Stimulated activated CD4-positive, alpha-beta T cell treated with anti-CD3 and anti-CD28 coated beads, Interleukin-1b, Interleukin-23, amount 100 ng/mL, for 48 hours (primary cell): ENCODE data around the gene HIF3A.
"Not testable (repeated sequence)": the region's sequence is repeated elsewhere in the genome, so short reads cannot be mapped to it uniquely, and the experiment has no call there.

ENCODE experiments used
- DNase-seq: peaks from one replicate; pipeline ENCODE4 v3.0.0-alpha.2; 2020

Gene HIF3A

GRCh38 chr19:46296722-46297461, at the start of gene HIF3A:
Gene HIF3A (plus strand): TSS chr19:46297042. CDS start chr19:46297077, 35 bp downstream.
- no peak for DNase-seq

DNA sequence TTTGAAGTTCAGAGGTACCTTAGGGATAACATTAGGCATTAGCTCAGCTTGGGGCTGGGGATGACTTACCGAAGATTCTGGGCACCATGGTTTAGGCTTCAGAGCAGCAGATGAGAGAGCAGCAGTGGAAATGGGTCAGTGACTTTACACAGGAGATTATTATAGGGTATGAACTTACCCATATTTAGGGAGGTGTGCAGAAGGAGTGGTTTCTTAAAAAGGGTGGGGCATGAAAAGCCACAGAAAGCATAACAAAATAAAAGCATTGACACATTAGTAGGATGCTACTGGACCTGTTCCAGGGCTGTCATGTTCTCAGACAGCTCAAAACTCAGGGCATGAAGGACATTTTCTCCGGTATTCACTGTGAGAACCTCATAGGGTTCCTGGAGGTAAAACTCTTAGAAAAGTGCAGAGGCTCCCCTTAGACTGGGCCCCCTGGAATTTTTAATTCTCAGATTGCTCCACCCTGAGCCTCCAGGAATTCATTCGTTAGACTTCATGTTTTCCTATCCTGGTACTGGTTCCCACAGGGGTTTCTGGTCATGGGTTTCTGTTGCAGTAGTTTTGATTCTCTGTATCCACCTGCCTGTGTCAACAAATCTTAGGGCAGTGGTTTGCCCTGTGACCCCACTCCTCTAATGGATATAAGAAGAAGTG, 46.6 kb upstream of the HIF3A start:
- DNase-seq = no peak

- no peak for DNase-seq
These were observed 45.4 kb upstream of the HIF3A start for GRCh38 chr19:46251416-46251815.

DNA sequence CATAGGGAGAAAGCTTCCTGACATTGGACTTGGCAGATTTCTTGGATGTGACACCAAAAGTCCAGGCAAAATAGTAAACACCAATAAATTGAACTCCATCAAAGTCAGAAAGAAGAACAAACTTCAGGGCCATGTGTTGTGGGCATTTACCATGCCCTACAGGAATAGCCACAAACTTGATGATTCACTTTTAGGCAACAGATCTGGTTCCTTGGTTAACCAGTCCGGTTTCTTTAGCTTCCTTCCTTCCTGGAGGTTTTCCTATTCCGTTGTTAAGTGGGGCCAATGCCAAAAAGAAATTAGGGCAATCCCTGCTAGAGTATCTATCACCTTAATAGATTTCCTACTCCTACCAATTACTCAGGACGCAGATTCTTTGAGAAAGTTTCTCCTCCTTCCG, 42.1 kb upstream of the HIF3A start:
- DNase-seq = no peak

- DNase-seq = no peak
These were observed 40.0 kb upstream of the HIF3A start for GRCh38 chr19:46256855-46257254.

- not testable (repeated sequence) for DNase-seq
These were observed 35.3 kb upstream of the HIF3A start for GRCh38 chr19:46261501-46261900.

GRCh38 chr19:46262684-46263296, 34.1 kb upstream of the HIF3A start:
- peak; percentile 65 for DNase-seq

GRCh38 chr19:46264801-46265200, 32.0 kb upstream of the HIF3A start:
- DNase-seq = not testable (repeated sequence)

- peak; percentile 68 for DNase-seq
These were observed 31.5 kb upstream of the HIF3A start for GRCh38 chr19:46265217-46265828.

GRCh38 chr19:46269101-46269500, 27.7 kb upstream of the HIF3A start:
- DNase-seq = no peak

- no peak for DNase-seq
These were observed 26.2 kb upstream of the HIF3A start for GRCh38 chr19:46270521-46271256.

- DNase-seq = peak; percentile 21
These were observed 25.2 kb upstream of the HIF3A start for GRCh38 chr19:46271481-46272197.

- DNase-seq = not testable (repeated sequence)
These were observed 22.9 kb upstream of the HIF3A start for GRCh38 chr19:46273931-46274330.

DNA sequence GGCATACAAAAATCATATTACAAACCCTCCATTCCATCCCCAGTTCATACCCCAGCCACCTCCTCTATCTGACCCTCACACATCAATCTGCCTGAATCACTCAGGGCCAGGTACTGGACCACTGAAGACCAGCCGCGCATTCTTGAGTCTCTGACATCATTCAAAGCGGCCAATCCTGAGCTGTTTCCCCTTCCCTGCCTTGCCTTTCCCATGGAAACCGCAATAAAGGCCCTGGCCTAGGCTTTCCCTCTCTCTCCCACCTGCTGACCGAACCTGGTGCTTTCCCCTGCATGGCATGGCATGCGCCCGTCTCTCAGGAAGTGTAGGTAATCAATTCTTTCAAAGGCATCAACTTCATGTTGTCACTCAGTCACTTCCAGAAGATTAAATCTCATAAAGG, 17.7 kb upstream of the HIF3A start:
- no peak for DNase-seq

DNA sequence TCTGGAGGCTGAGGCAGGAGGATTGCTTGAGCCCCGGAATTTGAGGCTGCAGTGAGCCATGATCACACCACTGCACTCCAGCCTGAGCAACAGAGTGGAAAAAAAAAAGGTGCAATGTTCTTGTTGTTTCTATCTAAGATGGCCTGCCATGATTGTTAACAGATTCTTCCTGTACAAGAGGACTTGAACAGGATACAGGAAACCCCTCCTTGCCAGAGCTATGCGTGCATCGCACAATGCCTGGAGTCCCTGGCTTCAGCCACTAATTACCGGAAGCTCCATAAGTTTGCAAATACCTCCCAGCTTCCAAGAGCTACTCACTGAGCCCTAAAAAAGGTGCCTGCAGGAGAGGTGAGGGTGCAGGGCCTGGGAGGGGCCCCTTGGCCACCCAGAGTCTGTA, 13.1 kb upstream of the HIF3A start:
- DNase-seq = no peak

DNA sequence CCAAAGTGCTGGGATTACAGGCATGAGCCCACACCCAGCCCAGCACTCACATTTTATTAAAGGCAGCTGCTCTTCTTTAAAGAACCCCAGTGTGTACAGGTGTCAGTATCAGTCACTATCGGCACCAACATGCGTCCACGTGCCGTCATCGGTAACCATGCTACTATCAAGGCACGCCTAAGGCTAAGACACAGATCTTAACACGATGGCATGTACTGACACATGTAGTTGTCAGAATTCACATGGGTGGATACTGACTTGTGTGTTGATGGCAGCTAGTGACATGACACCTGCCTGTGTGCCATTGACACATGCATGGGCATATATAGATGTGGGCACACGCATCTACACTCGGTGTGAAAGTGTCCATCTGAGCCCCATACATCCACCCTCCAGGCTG, 12.2 kb upstream of the HIF3A start:
- no peak for DNase-seq

- no peak for DNase-seq
These were observed 9.3 kb upstream of the HIF3A start for GRCh38 chr19:46287585-46287984.

DNA sequence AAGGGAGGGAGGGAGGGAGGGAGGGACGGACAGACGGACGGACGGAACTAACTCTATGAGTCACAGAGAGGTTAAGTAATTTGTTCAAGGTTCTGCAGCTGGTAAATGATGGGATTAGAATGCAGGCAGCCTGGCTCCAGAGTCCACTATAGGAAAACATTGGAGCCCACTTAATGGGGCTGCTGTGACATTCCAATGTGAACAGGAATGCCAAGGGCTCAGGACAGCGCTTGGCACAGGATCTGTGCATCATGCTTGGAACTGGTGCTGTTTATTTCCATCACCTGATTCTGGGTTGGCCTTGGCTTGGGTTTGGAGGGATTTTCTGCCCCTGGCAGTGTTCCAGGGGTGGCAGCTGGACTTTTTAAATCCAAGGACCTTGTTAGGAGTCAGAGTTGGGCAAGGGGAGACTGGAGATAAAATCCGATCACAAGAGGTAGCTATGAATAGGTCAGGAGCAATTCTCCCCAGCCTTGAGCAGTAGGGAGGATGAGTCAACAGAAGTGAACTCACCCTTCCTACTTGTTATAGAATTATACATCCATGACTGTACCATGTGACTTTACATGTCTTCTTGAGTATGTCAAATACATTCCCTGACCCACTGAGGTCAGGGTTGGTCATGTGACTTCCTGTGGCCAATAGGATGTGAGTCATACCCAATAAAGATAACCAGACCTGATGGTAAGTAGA, 7.8 kb upstream of the HIF3A start:
- no peak for DNase-seq

DNA sequence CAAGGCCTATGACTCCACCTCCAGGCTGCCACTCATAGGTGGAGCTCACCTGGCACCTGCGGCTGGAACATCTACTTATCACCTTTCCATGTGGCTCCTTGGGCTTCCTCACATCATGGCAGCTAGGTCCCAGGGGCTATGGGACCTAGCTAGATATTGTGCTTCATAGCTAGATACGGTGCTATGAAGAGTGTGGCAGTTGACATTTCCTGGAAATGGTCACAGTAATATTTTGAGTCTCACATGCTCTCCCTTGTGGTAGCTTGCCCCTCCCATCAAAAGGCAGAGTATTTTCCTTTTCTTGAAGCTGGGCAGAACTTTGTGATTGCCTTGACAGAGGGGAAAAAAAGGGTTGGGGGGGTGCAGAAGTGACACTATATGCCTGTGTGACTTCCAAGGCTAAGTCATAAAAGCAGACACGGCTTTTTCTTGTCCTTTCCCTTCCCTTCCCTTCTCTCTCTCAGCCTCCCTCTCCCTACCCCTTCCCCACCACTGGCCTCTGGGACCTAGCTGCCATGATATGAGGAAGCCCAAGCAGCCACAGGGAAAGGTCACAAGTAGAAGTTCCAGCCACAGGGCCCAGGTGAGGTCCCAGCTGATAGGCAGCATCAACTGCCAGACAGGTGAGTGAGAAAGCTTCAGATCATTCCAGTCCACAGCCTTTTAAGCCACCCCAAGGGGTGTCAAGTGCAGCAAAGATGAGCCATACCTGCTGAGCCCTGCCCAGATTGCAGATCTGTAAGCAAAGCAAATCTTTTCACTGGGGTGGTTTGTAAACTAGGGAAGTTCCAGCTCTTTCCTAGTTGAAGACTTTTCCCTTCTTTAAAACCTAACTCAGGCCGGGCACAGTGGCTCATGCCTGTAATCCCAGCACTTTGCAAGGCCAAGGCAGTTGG, 6.9 kb upstream of the HIF3A start:
- DNase-seq = no peak

DNA sequence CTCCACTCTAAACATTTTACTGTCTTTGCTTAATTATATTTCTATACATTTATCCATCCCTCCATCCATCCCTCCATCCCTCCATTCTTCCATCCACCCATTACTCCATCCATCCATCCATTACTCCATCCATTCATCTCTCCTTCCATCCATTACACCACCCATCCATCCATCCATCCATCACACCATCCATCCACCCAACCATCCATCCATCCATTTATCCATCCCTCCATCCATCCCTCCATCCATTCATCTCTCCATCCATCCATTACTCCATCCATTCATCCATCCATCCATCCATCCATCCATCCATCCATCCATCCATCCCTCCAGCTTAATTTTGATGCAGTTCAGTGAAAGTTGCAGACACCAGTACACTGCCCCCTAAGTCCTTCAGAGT, 5.0 kb upstream of the HIF3A start:
- no peak for DNase-seq

DNA sequence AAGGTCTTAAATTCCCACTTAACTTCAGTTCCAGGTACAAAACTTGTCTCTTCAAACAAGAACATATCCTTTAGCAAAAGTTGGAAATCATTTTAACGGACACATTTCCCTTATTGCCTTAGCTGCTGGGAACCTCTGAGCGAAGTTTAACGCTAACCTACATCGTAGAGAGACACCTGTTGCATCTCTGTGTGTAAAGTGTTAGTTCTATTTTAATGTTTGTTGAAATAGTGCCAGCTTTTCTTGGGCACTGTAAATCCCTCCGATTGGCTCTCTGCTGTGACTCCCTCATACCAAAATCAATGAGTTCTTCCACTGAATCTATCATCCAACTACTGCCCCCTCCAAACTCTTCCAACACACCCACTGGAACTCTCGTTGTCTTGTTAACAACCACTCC, 2.3 kb upstream of the HIF3A start:
- DNase-seq = no peak
